HG02763 (cell line): ENCODE results near the gene STOX2.

Source experiments
- ATAC-seq: cut with Tn5 transposase; IDR thresholded peaks from one replicate; pipeline ENCODE4 v1.9.1; 2021; ENCODE audit warnings: mild to moderate bottlenecking, moderate library complexity; ENCODE audit not compliant: unreplicated experiment

STOX2 gene, protein sequence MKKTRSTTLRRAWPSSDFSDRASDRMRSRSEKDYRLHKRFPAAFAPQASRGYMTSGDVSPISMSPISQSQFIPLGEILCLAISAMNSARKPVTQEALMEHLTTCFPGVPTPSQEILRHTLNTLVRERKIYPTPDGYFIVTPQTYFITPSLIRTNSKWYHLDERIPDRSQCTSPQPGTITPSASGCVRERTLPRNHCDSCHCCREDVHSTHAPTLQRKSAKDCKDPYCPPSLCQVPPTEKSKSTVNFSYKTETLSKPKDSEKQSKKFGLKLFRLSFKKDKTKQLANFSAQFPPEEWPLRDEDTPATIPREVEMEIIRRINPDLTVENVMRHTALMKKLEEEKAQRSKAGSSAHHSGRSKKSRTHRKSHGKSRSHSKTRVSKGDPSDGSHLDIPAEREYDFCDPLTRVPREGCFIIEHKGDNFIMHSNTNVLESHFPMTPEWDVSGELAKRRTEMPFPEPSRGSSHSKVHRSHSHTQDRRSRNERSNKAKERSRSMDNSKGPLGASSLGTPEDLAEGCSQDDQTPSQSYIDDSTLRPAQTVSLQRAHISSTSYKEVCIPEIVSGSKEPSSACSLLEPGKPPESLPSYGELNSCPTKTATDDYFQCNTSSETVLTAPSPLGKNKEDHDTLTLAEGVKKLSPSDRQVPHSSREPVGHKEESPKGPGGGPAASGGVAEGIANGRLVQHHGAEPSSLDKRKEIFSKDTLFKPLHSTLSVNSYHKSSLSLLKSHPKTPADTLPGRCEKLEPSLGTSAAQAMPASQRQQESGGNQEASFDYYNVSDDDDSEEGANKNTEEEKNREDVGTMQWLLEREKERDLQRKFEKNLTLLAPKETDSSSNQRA (N-terminal part only)

GRCh38 chr4:183905081-183905592 lies at the start of gene STOX2:
Gene STOX2 (plus strand): TSS chr4:183905307. CDS start chr4:183906791, 1,484 bp downstream.
- no peak for ATAC-seq

DNA sequence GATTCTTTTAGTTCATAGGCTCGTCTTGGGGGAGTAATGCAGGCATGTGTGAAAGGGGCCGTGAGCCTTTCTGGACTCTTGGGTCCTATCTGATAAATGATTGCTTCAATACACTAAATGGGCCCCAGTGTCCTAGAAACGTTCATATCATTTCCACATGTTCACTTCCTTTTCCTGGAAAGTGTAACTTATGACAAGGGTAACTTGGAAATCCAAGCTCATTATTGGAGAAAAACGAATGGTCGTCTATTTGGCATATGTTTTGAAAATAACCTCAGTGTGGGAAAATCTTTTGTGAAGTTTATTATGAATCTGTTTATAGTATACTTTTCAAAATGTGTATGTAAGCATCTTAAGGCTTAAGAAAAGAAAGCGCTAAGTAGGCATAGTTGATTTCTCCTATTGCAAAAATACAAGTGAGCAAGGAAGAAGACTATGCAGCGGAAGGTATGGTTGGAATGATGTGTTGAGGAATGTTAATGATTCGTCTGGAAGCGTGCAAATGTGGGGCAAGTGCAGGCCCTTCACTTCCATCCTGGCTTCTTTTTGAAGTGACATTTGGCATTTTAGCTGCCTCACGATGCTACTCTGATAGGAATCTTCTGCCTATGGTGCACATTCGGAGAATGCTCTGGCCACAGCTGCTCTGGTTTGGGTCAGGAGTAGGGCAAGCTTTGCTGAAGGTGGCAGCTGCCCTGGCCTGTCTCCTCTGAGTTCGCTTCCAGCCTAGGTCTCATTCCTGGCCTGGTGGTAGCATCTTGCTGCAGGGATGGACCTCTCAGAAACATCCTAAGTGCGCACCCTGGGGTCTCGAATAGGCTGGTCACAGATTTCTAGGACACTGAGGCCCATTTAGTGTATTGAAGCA lies 49.5 kb upstream of the STOX2 start:
- ATAC-seq: no peak

DNA sequence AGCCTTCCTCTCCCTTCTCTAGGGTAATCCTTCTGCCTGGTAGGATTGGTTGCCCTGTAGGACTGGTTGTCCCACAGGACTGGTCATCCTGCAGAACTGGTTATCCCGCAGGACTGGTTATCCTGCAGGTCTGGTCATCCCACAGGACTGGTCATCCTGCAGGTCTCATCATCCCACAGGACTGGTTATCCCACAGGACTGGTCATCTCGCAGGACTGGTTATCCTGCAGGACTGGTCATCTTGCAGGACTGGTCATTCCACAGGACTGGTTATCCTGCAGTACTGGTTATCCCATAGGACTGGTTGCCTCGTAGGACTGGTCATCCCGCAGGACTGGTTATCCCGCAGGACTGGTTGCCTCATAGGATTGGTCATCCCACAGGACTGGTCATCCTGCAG lies 48.1 kb upstream of the STOX2 start:
- ATAC-seq: no peak

DNA sequence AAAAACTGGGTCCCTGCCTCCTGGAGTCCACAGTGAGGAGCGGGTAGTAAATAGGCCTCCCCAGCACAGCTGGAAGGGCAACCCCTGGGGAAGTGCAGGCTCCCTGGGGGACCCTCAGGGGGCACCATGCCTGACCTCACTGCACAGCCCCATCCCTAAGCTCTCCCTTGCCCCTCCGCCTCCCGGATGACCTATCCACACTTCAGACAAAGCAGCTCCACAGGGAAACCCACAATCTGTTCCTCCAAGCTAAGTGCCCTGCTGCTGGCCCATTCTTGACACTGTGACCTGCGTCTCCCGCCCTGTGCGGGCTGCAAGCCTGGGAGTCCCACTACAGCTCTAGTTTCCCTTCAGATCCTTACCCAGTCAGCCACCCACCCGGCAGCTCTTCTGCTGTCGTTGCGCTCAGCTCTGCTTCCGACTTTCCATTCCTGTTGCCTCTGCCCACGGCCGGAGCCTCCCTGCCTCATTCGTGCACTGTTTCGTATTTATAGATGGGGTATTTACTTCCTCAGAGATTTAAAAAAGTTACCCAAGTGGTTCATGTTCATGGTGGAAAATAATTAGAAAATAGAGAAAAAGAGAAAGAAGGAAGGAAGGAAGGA lies 47.0 kb upstream of the STOX2 start:
- no peak for ATAC-seq

- ATAC-seq: no peak
Observed at GRCh38 chr4:183860119-183860518, 45.0 kb upstream of the STOX2 start.

DNA sequence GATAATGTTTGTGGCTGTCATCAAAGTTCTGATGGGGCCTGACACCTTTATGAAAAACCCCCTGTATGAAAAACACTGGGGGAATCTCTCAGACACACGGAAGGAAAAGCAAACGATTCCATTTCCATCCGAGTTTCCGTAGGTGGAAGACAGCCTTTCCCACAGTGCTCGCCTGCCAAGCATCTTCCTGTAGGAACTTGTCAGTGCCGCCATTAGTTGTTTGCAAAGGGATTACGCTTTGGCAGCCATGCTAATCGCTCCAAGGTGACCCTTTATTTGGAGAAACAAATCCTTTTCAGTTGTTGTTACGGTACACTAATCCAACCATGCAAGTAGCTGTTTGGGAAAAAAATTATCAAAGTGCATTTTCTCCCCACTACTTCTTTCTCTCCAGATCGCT lies 44.4 kb upstream of the STOX2 start:
- ATAC-seq: no peak

DNA sequence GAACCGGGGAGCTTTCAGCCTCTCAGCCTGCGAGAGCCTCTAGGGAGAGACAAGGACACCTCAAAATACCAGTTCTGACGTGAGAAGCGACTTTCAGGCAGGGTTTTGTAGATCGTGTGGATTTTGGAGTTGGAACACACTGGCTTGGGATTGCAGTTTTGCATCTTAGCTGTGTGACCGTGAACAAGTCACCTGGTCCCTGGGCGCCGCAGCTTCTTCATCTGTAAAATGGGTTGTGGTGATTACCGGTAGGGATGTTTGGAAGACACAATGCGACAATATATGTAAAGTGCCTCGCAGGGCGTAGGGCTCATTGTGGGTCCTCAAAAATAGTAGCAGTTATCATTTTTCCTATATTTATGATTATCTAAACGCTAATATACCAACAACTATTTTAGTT lies 43.7 kb upstream of the STOX2 start:
- no peak for ATAC-seq

DNA sequence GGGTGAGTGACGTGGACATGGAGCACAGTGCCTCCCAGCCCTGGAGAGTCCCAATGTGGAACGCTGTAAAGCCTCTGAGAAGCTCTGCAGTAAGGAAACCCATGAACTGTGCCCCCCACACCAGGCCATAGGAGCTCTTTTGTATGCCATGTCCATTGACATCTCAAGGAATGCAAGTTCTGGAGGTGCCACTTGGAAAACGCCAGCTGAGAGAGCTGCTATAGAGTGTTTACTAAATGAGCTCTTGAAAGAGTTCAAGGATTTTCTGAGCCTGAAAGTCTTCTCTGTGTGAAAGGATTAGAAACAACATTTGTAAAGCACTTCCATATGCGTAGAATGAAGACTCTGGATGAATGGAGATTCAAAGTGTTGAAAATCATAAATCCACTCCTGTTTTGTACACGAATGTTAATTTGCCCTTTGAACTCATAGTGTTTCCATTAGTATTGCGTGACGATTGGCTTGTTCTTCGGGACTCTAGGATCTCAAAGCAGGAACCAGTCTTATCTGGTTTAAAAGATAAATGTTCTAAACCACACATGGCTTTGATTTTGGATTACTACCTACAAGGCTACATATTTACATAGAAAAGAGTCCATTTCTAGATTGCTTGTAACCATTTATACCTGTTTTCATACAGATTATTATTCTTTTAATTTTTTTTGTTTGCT lies 41.8 kb upstream of the STOX2 start:
- no peak for ATAC-seq

DNA sequence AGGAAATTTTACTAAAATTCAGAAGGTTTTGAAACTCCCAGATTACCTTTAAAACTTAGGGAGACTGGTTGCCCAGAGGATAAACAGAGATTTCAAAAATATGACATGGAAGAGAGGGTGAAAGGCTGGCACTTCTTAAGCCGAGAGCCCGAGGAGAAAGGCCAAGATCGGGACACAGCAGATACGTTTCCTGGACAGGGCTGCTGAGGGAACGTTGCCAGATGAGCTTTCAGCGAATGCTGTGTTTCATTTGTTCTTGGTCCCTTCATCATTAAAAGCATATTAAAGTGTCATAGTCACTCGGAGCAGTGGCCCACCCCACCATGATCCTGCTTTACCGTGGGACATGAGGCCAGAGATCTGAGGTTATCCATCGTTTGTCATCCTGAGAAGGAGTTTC lies 37.9 kb upstream of the STOX2 start:
- ATAC-seq: no peak

- no peak for ATAC-seq
Observed at GRCh38 chr4:183870997-183871396, 34.1 kb upstream of the STOX2 start.

DNA sequence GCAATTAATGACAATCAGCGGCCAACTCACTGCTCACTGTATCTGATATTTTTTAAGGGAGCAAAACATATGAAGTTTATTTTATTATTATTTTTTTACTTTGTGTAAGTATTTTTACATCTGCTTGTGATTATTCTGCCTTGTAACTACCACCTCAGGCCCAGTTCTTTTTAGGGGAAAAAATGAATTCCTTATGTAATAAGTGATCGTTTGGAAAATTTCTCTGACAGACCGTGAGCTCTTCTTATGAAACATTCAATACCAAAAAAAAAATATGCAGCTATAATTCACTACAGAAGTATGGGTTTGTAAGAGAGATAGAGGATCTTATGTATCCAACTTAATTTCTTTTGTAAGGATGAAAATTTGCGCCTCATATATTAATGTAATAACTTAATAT lies 33.5 kb upstream of the STOX2 start:
- ATAC-seq: no peak

- ATAC-seq: no peak
Observed at GRCh38 chr4:183872531-183872930, 32.6 kb upstream of the STOX2 start.

DNA sequence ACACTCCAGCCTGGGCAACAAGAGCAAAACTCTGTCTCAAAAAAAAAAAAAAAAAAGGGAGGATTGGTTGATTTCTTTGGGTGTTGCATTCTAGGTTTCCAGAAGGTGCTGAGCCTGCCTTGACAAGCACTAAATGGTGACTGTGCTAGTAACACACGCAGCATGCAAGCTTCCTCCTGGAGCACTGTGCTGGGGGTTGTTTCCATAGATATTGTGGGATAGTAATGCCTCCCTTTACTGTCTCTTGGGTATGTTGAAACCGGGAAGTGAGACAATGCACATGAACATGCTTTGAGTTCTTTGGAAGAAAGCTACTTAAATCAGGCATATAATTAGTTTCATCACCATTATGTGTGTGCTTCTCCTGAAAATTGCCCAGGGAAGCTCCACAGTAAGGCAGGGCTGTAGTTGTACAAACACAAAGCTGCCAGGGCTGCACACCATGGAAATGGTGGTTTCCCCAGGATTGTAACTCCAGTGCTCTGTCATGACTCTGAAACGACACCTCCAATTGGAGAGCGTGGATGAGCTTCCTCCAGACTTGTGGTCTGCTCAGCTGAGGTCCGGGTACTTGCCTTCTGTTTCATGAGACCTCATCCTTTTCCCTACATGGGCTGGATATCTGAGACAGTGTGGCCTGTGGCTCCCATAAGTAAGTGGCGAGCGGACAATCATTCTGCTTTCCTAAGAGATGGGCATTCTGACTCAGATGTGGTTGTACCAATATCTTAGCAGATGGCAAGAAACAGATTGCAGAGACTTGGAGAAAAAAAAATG lies 31.5 kb upstream of the STOX2 start:
- no peak for ATAC-seq

GRCh38 chr4:183875251-183875825 lies 29.8 kb upstream of the STOX2 start:
- no peak for ATAC-seq

- ATAC-seq: no peak
Observed at GRCh38 chr4:183876268-183876934, 28.7 kb upstream of the STOX2 start.

DNA sequence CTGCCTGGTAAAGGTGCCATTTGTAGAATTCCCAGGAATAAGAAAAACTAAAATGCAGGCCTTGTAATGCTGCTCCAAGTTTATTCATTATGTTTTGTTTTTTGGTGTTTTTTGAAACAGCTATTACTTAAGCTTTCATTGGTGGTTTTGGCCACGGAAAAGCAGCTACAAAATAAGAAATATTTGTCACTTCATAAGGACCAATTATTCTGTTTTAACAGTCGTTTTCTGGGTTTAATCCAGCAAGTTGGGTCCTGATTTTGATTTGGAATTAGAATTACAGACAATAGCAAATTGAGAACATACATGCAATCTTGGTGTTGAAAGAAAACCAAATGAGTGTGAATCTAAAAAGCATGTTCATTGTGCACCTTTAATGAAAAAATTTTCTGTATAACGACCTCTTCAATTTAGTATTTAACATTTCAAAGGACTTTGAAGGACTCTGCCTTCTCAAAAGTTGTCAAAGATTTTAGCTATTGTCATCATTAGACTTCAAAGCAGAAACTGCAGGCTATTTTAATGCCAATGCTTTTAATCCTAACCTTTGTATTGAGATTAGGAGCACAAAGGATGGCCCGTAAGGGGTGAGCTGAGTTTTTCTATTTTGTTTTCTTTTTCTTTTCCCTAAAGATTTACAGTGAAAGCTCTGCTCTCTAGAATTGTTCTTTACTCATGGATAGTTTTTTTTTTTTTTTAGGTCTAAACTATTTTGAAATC lies 26.7 kb upstream of the STOX2 start:
- no peak for ATAC-seq

GRCh38 chr4:183885205-183885720 lies 19.8 kb upstream of the STOX2 start:
- no peak for ATAC-seq
